HEK293T (cell line): ENCODE results near the gene LHX4.

ENCODE experiments used
- FOXA1 ChIP-seq: fragments of 450-650 bp; IDR thresholded peaks from 2 replicates; pipeline ENCODE4 v1.6.1; 2016; ENCODE audit warnings: mild to moderate bottlenecking
- FOXM1 ChIP-seq: fragments of 450-650 bp; IDR thresholded peaks from 2 replicates; pipeline ENCODE4 v1.6.1; 2017; ENCODE audit warnings: mild to moderate bottlenecking, borderline replicate concordance
- L3MBTL2 ChIP-seq: fragments of 450-650 bp; conservative IDR thresholded peaks from 2 replicates; pipeline ENCODE4 v1.6.1; 2016; ENCODE audit warnings: mild to moderate bottlenecking
- NFRKB ChIP-seq: fragments of 450-650 bp; IDR thresholded peaks from 2 replicates; pipeline ENCODE4 v1.6.1; 2016; ENCODE audit warnings: mild to moderate bottlenecking, moderate library complexity
- SP1 ChIP-seq: fragments of 450-650 bp; IDR thresholded peaks from 2 replicates; pipeline ENCODE4 v1.6.1; 2017
- SUZ12 ChIP-seq: fragments of 450-650 bp; IDR thresholded peaks from 2 replicates; pipeline ENCODE4 v1.6.1; 2016; ENCODE audit warnings: mild to moderate bottlenecking
- TF ChIP-seq, protein P1 (sequence below): fragments of 450-650 bp; IDR thresholded peaks from 2 replicates; pipeline ENCODE4 v1.6.1; 2016

GRCh38 chr1:180259431-180260338 is 29.6 kb downstream of the LHX4 start:
- no peak for TF ChIP-seq SP1
- no peak for TF ChIP-seq FOXA1
- TF ChIP-seq SUZ12 = no peak
- no peak for TF ChIP-seq NFRKB
- no peak for TF ChIP-seq FOXM1
- TF ChIP-seq, protein P1, sequence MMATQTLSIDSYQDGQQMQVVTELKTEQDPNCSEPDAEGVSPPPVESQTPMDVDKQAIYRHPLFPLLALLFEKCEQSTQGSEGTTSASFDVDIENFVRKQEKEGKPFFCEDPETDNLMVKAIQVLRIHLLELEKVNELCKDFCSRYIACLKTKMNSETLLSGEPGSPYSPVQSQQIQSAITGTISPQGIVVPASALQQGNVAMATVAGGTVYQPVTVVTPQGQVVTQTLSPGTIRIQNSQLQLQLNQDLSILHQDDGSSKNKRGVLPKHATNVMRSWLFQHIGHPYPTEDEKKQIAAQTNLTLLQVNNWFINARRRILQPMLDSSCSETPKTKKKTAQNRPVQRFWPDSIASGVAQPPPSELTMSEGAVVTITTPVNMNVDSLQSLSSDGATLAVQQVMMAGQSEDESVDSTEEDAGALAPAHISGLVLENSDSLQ = no peak
- TF ChIP-seq L3MBTL2 = no peak
